Liver (tissue), 9 donors: Measurements from ENCODE around the gene SGMS1. TPM values are rescaled to one million over a fixed set of nuclear protein-coding genes. Genes with fewer than 3 reads are reported as not detected.

Source experiments
- DNase-seq: peaks from one replicate; pipeline ENCODE4 v3.0.0-alpha.2; 2017; ENCODE audit warnings: low spot score
- H3K27ac ChIP-seq, 2 donors: one replicate each; pipeline ENCODE4 v1.7.0; 2013; ENCODE audit warnings: inconsistent platforms in 2 of 2, low read length in 2 of 2, control low read depth in 1 of 2, low read depth in 1 of 2, mild to moderate bottlenecking in 1 of 2
- H3K27me3 ChIP-seq, 4 donors: one replicate each; pipeline versions ENCODE4 v1.6.1 to v1.7.0; 2013; ENCODE audit warnings: low read length in 3 of 4, inconsistent platforms in 1 of 4, mild to moderate bottlenecking in 1 of 4, moderate library complexity in 1 of 4; ENCODE audit not compliant: control insufficient read depth in 4 of 4, insufficient read depth in 4 of 4
- H3K36me3 ChIP-seq, 4 donors: one replicate each; pipeline versions ENCODE4 v1.6.1 to v1.7.0; 2013; ENCODE audit warnings: low read length in 3 of 4, mild to moderate bottlenecking in 3 of 4, low read depth in 1 of 4, moderate library complexity in 1 of 4; ENCODE audit not compliant: control insufficient read depth in 4 of 4, insufficient read depth in 3 of 4
- H3K4me1 ChIP-seq, 4 donors: one replicate each; pipeline versions ENCODE4 v1.6.1 to v1.7.0; 2013; ENCODE audit warnings: low read length in 3 of 4, mild to moderate bottlenecking in 3 of 4, moderate library complexity in 1 of 4; ENCODE audit not compliant: control insufficient read depth in 4 of 4, insufficient read depth in 4 of 4
- H3K4me3 ChIP-seq, 3 donors: one replicate each; pipeline versions ENCODE4 v1.6.1 to v1.7.0; 2013; ENCODE audit warnings: low read length in 3 of 3, control low read depth in 1 of 3, low read depth in 1 of 3, mild to moderate bottlenecking in 1 of 3
- H3K9ac ChIP-seq, 2 donors: one replicate each; pipeline ENCODE4 v1.7.0; 2013; ENCODE audit warnings: low read length in 2 of 2, mild to moderate bottlenecking in 2 of 2, moderate library complexity in 2 of 2, control low read depth in 1 of 2, low read depth in 1 of 2
- H3K9me3 ChIP-seq, 4 donors: one replicate each; pipeline versions ENCODE4 v1.6.1 to v1.7.0; 2013; ENCODE audit warnings: low read length in 3 of 4; ENCODE audit not compliant: control insufficient read depth in 4 of 4
- EGR1 ChIP-seq, 2 donors: IDR thresholded peaks; 2 replicates each; pipeline ENCODE4 v1.6.1; 2016 to 2018; ENCODE audit warnings: antibody characterized with exemption in 2 of 2, low read depth in 2 of 2
- FOXA1 ChIP-seq: IDR thresholded peaks from 2 replicates; pipeline ENCODE4 v1.6.1; 2016; ENCODE audit warnings: antibody characterized with exemption
- FOXA2 ChIP-seq: IDR thresholded peaks from 2 replicates; pipeline ENCODE4 v1.6.1; 2016; ENCODE audit warnings: antibody characterized with exemption
- GABPA ChIP-seq, 2 donors: IDR thresholded peaks in 1 of 2; conservative IDR thresholded peaks in 1 of 2; 2 replicates each; pipeline ENCODE4 v1.6.1; 2016; ENCODE audit warnings: antibody characterized with exemption in 2 of 2, mild to moderate bottlenecking in 1 of 2, moderate library complexity in 1 of 2
- HNF4A ChIP-seq, 2 donors: conservative IDR thresholded peaks; 2 replicates each; pipeline ENCODE4 v1.6.1; 2016; ENCODE audit warnings: antibody characterized with exemption in 2 of 2, mild to moderate bottlenecking in 2 of 2
- JUND ChIP-seq, 2 donors: IDR thresholded peaks; 2 replicates each; pipeline ENCODE4 v1.6.1; 2016; ENCODE audit warnings: antibody characterized with exemption in 2 of 2
- NR2F2 ChIP-seq: IDR thresholded peaks from 2 replicates; pipeline ENCODE4 v1.6.1; 2016; ENCODE audit warnings: antibody characterized with exemption
- RAD21 ChIP-seq, 2 donors: IDR thresholded peaks; 2 replicates each; pipeline ENCODE4 v1.6.1; 2016; ENCODE audit warnings: antibody characterized with exemption in 2 of 2, mild to moderate bottlenecking in 2 of 2
- RXRA ChIP-seq, 2 donors: IDR thresholded peaks; 2 replicates each; pipeline ENCODE4 v1.6.1; 2017 to 2018; ENCODE audit warnings: antibody characterized with exemption in 2 of 2, mild to moderate bottlenecking in 1 of 2
- SP1 ChIP-seq: IDR thresholded peaks from 2 replicates; pipeline ENCODE4 v1.6.1; 2018; ENCODE audit warnings: antibody characterized with exemption, mild to moderate bottlenecking
- TAF1 ChIP-seq: conservative IDR thresholded peaks from 2 replicates; pipeline ENCODE4 v1.6.1; 2016; ENCODE audit warnings: antibody characterized with exemption, mild to moderate bottlenecking
- YY1 ChIP-seq: IDR thresholded peaks from 2 replicates; pipeline ENCODE4 v1.6.1; 2016; ENCODE audit warnings: antibody characterized with exemption, mild to moderate bottlenecking
- WGBS: extraction: QIAGEN DNeasy Blood & Tissue Kit; methylation state at CpG from one replicate; pipeline ENCODE4 v1.1.7; 2013; 5-methylcytosine and 5-hydroxymethylcytosine counted together
- polyA plus RNA-seq, 2 donors: library from polyadenylated mRNA; stranded (reverse) in 1 of 2; unstranded in 1 of 2; fragments of 200-250 nt in 1 of 2; fragments of >200 nt in 1 of 2; fragmentation: Nextera tagmentation in 1 of 2; extraction: Ambion mirVana in 1 of 2; gene quantifications; one replicate each; pipeline versions ENCODE4 v1.2.1 to v1.2.3, GENCODE V29; 2013 to 2015
- total RNA-seq, 2 donors: library from RNA; depleted of rRNA; stranded (reverse); fragments of >200 nt; gene quantifications; one replicate each; pipeline ENCODE4 v1.2.3, GENCODE V29; 2014
- TF ChIP-seq, protein P1 (sequence below): IDR thresholded peaks from 2 replicates; pipeline ENCODE4 v1.6.1; 2016; ENCODE audit warnings: antibody characterized with exemption
- TF ChIP-seq, protein P2 (sequence below): IDR thresholded peaks from 2 replicates; pipeline ENCODE4 v1.6.1; 2016; ENCODE audit warnings: antibody characterized with exemption
- TF ChIP-seq, protein P3 (sequence below): IDR thresholded peaks from 2 replicates; pipeline ENCODE4 v1.6.1; 2016; ENCODE audit warnings: antibody characterized with exemption, mild to moderate bottlenecking
- TF ChIP-seq, protein P4 (sequence below): fragments of 150-350 bp; IDR thresholded peaks from 2 replicates; pipeline ENCODE4 v1.5.1; 2017; ENCODE audit warnings: improper control_type of control experiment, low read depth, low read length; ENCODE audit not compliant: missing input control
- TF ChIP-seq, protein P5 (sequence below): IDR thresholded peaks from 2 replicates; pipeline ENCODE4 v1.6.1; 2016; ENCODE audit warnings: antibody characterized with exemption
- donor health status: healthy.
- donor health status: healthy.
- donor health status: healthy.
- donor health status: healthy.
- donor health status: healthy.

Gene SGMS1
- total and polyA plus RNA-seq, 4 donors = 6.8 to 98.2 (median 21.1) TPM

DNA sequence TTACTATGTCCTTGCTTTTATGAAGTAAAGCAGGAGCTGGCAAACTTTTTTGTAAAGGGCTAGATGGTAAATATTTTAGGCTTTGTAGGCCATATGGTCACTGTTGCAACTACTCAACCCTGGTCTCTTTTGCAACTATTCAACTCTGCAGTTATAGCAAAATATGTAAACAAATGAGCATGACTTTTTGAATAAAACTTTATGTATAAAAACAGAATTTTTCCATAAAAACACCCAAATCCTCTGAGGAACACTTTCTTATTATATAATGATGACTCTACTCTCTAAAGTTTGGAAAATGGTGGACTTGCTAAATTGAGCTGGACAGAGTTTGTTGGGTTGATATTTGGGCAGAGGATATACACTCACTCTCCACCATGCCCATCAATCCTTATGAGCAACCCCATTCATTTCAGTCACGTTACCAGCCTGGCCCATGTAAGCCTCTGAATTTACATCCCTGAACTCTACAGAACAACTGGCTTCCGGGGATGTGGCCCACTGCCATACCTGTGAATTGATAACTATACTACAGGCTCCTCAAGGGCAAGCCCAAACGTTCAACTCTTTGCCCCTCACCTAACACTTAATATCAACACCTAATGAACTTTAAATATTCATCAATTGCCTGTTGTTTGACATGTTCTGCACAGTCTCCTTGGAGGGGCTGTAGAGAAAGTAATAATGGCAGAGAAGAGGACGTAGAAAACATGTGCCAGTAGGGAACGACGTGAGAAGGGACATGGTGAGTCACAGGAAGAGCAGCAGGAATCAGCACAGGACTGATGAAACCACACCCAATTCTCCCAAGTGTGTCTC lies 37.6 kb downstream of the SGMS1 start:
- H3K9me3 ChIP-seq = no peaks in the 10 kb centered on the region
- H3K9ac ChIP-seq = no peak overlapping the region
- DNase-seq = no peak
- H3K27ac ChIP-seq = no peak overlapping the region
- peaks cover 5 to 25% (median 23%) of the 10 kb centered on the region in 4 donors for H3K4me1 ChIP-seq
- WGBS = 91% methylated on average over 6 of the region's 6 CpGs
- no peak overlapping the region for H3K4me3 ChIP-seq
- TF ChIP-seq, protein P1, sequence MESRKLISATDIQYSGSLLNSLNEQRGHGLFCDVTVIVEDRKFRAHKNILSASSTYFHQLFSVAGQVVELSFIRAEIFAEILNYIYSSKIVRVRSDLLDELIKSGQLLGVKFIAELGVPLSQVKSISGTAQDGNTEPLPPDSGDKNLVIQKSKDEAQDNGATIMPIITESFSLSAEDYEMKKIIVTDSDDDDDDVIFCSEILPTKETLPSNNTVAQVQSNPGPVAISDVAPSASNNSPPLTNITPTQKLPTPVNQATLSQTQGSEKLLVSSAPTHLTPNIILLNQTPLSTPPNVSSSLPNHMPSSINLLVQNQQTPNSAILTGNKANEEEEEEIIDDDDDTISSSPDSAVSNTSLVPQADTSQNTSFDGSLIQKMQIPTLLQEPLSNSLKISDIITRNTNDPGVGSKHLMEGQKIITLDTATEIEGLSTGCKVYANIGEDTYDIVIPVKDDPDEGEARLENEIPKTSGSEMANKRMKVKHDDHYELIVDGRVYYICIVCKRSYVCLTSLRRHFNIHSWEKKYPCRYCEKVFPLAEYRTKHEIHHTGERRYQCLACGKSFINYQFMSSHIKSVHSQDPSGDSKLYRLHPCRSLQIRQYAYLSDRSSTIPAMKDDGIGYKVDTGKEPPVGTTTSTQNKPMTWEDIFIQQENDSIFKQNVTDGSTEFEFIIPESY = no peak
- TF ChIP-seq RAD21 (IDR thresholded peaks at IDR 0.05) = no peak
- TF ChIP-seq JUND (IDR thresholded peaks at IDR 0.05) = no peak
- TF ChIP-seq, protein P2, sequence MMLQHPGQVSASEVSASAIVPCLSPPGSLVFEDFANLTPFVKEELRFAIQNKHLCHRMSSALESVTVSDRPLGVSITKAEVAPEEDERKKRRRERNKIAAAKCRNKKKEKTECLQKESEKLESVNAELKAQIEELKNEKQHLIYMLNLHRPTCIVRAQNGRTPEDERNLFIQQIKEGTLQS = no peak
- no peak for TF ChIP-seq TAF1
- TF ChIP-seq FOXA1 = no peak
- TF ChIP-seq, protein P3, sequence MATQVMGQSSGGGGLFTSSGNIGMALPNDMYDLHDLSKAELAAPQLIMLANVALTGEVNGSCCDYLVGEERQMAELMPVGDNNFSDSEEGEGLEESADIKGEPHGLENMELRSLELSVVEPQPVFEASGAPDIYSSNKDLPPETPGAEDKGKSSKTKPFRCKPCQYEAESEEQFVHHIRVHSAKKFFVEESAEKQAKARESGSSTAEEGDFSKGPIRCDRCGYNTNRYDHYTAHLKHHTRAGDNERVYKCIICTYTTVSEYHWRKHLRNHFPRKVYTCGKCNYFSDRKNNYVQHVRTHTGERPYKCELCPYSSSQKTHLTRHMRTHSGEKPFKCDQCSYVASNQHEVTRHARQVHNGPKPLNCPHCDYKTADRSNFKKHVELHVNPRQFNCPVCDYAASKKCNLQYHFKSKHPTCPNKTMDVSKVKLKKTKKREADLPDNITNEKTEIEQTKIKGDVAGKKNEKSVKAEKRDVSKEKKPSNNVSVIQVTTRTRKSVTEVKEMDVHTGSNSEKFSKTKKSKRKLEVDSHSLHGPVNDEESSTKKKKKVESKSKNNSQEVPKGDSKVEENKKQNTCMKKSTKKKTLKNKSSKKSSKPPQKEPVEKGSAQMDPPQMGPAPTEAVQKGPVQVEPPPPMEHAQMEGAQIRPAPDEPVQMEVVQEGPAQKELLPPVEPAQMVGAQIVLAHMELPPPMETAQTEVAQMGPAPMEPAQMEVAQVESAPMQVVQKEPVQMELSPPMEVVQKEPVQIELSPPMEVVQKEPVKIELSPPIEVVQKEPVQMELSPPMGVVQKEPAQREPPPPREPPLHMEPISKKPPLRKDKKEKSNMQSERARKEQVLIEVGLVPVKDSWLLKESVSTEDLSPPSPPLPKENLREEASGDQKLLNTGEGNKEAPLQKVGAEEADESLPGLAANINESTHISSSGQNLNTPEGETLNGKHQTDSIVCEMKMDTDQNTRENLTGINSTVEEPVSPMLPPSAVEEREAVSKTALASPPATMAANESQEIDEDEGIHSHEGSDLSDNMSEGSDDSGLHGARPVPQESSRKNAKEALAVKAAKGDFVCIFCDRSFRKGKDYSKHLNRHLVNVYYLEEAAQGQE = no peak
- TF ChIP-seq SP1 = no peak
- TF ChIP-seq FOXA2 = no peak
- no peak for TF ChIP-seq EGR1 (IDR thresholded peaks at IDR 0.05; ENCODE audit: low read depth in 2 of 2)
- H3K27me3 ChIP-seq = no peaks in the 10 kb centered on the region
- H3K36me3 ChIP-seq = peaks cover 0 to 9% (median 2%) of the 10 kb centered on the region in 4 donors

DNA sequence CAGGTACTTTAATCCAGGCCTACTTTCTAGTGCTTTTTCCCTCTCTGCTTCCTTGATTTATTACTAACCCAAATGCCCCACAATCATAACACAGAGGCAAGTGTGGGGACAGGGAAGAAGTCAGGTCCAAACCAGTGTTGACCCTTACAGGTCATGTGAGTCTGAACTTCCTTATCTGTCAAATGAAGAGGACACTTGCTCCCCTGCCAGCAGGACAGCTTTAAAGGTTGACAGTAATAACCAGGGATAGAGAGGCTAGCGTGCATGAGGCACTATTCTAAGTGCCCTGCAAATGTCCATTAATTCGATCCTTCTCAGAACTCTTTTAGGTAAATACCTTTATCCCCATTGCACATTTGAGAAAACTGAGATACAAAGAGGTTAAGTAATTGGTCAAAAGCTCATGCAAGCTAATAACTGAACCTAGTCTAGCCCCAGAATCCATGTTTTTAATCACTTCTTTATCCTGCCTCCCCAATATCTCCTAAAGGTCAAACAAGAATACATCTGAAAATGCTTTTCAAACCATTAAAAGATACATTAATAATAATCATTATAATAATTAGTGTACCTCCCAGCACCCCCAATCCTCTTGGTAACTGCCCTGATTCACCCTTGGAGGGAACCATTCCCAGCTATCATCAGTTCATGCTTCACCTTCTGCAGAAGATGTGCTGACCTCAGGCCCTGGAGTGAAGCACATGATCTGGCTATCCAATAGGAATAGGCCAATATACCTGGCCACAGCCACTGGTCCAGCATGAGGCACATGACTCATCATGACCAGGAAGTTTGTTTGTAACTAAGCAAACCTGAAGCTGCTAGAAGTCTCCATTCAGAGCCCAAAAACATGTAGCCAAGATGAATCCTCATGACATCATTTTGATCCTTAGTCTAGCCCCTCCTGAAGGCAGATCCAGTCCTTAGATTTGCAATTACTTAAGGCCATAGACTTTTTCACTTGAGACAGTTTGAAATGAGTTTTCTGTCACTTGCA lies 40.7 kb downstream of the SGMS1 start:
- Histone ChIP-seq H3K9me3 (no peaks in the 10 kb centered on the region), H3K4me1 (peaks cover 7 to 50% (median 43%) of the 10 kb centered on the region in 4 donors), H3K36me3 (peaks cover 0 to 2% (median 0%) of the 10 kb centered on the region in 4 donors), H3K27me3 (no peaks in the 10 kb centered on the region), H3K4me3 (no peak overlapping the region), H3K9ac (no peak overlapping the region), H3K27ac (peak overlapping the region; percentile 55 to 59)
- DNase-seq = no peak
- WGBS = 39% methylated on average over 2 of the region's 2 CpGs
- TF ChIP-seq, protein P1 = peak; percentile 49
- peak; percentile 84 for TF ChIP-seq FOXA2
- TF ChIP-seq EGR1 (IDR thresholded peaks at IDR 0.05; ENCODE audit: low read depth in 2 of 2) = no peak
- TF ChIP-seq, protein P4, sequence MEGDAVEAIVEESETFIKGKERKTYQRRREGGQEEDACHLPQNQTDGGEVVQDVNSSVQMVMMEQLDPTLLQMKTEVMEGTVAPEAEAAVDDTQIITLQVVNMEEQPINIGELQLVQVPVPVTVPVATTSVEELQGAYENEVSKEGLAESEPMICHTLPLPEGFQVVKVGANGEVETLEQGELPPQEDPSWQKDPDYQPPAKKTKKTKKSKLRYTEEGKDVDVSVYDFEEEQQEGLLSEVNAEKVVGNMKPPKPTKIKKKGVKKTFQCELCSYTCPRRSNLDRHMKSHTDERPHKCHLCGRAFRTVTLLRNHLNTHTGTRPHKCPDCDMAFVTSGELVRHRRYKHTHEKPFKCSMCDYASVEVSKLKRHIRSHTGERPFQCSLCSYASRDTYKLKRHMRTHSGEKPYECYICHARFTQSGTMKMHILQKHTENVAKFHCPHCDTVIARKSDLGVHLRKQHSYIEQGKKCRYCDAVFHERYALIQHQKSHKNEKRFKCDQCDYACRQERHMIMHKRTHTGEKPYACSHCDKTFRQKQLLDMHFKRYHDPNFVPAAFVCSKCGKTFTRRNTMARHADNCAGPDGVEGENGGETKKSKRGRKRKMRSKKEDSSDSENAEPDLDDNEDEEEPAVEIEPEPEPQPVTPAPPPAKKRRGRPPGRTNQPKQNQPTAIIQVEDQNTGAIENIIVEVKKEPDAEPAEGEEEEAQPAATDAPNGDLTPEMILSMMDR = no peak
- peak; percentile 61 for TF ChIP-seq SP1
- TF ChIP-seq, protein P2 = no peak
- TF ChIP-seq, protein P5, sequence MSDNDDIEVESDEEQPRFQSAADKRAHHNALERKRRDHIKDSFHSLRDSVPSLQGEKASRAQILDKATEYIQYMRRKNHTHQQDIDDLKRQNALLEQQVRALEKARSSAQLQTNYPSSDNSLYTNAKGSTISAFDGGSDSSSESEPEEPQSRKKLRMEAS = peak; percentile 87
- peak; percentile 93 to 98 for TF ChIP-seq RXRA (IDR thresholded peaks at IDR 0.05)
- peak; percentile 55 for TF ChIP-seq YY1
- peak; percentile 39 to 60 for TF ChIP-seq RAD21 (IDR thresholded peaks at IDR 0.05)
- TF ChIP-seq HNF4A (conservative IDR thresholded peaks at IDR 0.05) = peak; percentile 84 to 88
- TF ChIP-seq NR2F2 = peak; percentile 68
- no peak for TF ChIP-seq GABPA (IDR thresholded peaks at IDR 0.05 in 1 of 2, conservative IDR thresholded peaks at IDR 0.05 in 1 of 2)
- peak; percentile 28 to 90 for TF ChIP-seq JUND (IDR thresholded peaks at IDR 0.05)
- TF ChIP-seq FOXA1 = peak; percentile 75
